RWPE1 (cell line): Measurements from ENCODE around the gene CPHXL2.

Experiments
- CTCF ChIA-PET: fragments of 350-600 bp; sonication (Branson Sonifier 250); formaldehyde crosslinking; extraction: SDS; loops from one replicate; lab custom pipeline; 2021; lab: Yijun Ruan, JAX
- POLR2A ChIA-PET: fragments of 400-600 bp; formaldehyde crosslinking; extraction: SDS; loops from one replicate; lab custom pipeline; 2020; ENCODE audit warnings: antibody characterized with exemption; ENCODE audit not compliant: low non-redundant PET; lab: Yijun Ruan, JAX
- DNase-seq: peaks from one replicate; pipeline ENCODE4 v3.0.0; 2012; ENCODE audit warnings: low spot score
- H3K27ac ChIP-seq: fragments of 450-650 bp; 2 replicates; pipeline ENCODE4 v1.5.1; 2017
- CTCF ChIP-seq: fragments of 450-650 bp; conservative IDR thresholded peaks from 2 replicates; pipeline ENCODE4 v1.5.1; 2017; ENCODE audit warnings: low read depth, mild to moderate bottlenecking

The CPHXL2 gene

DNA sequence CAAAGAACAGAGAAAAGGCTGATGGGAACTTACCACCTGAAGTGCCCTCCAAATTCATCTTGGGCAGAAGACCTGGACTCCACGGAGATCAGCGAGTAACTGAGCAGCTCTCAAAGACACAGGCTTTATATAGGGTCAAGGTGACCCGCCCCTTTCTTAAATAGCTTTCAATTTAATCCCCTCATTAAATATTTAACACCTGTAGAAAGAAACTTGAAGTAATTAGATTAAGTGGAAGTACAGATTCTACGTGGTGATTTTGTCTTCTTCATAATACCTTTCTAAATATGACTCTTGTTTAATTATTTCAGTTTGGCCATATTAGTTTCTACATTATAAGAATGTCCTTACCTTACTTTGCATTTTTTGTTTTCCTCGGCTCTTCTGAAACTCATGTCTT lies 24.6 kb upstream of the CPHXL2 start, which contains the start of gene DUXB:
Gene DUXB (minus strand): TSS at position 101 of the 400 bp plus-strand sequence. CDS start 43 bp downstream, at position 58.
- CTCF ChIA-PET = interaction anchor here (0.6 to 0.7 kb wide), 2 partner anchors 48 to 1520 kb away, joined by 3 to 7 read pairs; no protein-coding TSS in a partner anchor
- POLR2A ChIA-PET = no interaction called here
- no peak for DNase-seq
- H3K27ac ChIP-seq = no peak within 1 kb of the TSS
- no peak for TF ChIP-seq CTCF

DNA sequence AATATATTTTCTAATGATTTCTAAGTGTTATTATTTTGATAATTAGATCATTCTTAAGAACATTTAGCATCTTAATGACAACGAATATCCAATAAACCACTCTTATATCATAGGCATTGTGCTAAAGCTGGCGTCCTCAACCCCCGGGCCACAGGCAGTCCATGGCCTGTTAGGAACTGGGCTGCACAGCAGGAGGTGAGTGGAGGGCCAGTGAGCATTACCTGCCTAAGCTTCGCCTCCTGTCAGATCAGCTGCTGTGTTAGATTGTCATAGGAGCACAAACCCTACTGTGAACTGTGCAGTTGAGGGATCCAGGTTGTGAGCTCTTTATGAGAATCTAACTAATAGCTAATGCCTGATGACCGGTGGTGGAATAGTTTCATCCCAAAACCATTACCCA lies 20.8 kb upstream of the CPHXL2 start:
- ChIA-PET POLR2A (no interaction called here), CTCF (no interaction called here)
- H3K27ac ChIP-seq = no peak overlapping the region
- TF ChIP-seq CTCF = no peak
- no peak for DNase-seq

DNA sequence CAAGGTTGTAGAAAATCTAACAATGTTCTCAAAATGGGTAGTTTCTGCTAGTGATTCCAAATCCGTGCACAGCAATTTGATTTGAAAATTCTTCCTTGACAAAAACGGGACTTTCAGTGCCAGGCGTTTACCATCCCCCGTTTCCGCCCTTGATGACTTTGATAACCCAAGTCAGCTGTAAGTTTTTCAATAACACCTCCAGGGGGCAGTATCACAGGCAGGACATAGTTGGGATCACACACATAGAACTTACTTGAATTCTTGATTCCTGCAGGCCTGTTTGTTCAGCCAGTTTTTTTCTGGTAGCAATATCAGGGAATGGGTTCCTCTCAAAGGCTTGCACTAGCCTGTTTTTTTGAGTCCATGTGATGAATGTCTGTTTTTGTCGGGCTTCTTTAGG lies 18.9 kb upstream of the CPHXL2 start:
- no peak for DNase-seq
- ChIA-PET POLR2A (no interaction called here), CTCF (interaction anchor here (0.5 to 1.3 kb wide), 4 partner anchors 13 to 1423 kb away, joined by 3 to 8 read pairs (median 3); no protein-coding TSS in a partner anchor)
- TF ChIP-seq CTCF = no peak
- no peak overlapping the region for H3K27ac ChIP-seq

DNA sequence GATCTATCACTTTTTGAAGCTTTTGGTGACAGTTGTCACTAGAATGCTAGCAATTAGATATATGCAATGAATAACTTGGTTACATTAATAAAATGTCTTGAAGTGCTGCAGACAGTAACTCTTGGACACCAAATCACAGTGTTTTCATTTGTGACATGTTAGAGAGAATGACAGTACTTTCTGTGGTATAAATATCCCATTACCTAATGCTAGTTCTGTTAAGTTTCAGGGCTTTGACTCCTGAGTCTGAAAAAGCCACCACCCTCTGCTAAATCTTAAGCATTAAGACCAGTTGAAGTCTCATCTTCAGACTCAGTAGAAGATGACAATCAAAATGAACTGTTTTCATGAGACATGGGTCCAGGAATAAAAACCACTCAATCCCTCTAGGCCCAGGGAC lies 10.6 kb upstream of the CPHXL2 start:
- no peak for DNase-seq
- ChIA-PET CTCF (no interaction called here), POLR2A (no interaction called here)
- TF ChIP-seq CTCF = no peak
- no peak overlapping the region for H3K27ac ChIP-seq

- DNase-seq = no peak
- CTCF ChIA-PET = interaction anchor here (0.6 kb wide), 1 partner anchor 40 kb away, joined by 4 read pairs; no protein-coding TSS in a partner anchor
- POLR2A ChIA-PET = no interaction called here
- H3K27ac ChIP-seq = no peak overlapping the region
- no peak for TF ChIP-seq CTCF
Measured at GRCh38 chr16:75682308-75682707, 5.5 kb upstream of the CPHXL2 start.

GRCh38 chr16:75679366-75679765 lies 2.6 kb upstream of the CPHXL2 start:
- no peak overlapping the region for H3K27ac ChIP-seq
- ChIA-PET CTCF (no interaction called here), POLR2A (no interaction called here)
- TF ChIP-seq CTCF = no peak
- no peak for DNase-seq
